Raji (cell line): ENCODE data around the gene EXTL2.
A peak's percentile ranks its signal among the peaks of the same experiment; 100 is the strongest.

Source experiments
- POLR2A ChIP-seq: IDR thresholded peaks from 2 replicates; pipeline ENCODE4 v1.6.1; 2011; ENCODE audit warnings: low read depth, low read length, control low read depth; ENCODE audit not compliant: insufficient read depth

EXTL2 gene

GRCh38 chr1:100912019-100912418, 17.4 kb upstream of the EXTL2 start:
- TF ChIP-seq POLR2A, result no peak

- TF ChIP-seq POLR2A, result no peak
These were observed 14.4 kb upstream of the EXTL2 start for GRCh38 chr1:100909018-100909417.

- TF ChIP-seq POLR2A, result no peak
These were observed 13.2 kb upstream of the EXTL2 start for GRCh38 chr1:100907887-100908286.

- no peak for TF ChIP-seq POLR2A
These were observed 10.5 kb upstream of the EXTL2 start for GRCh38 chr1:100905181-100905580.

GRCh38 chr1:100904528-100904927, 9.9 kb upstream of the EXTL2 start:
- TF ChIP-seq POLR2A, result no peak

- no peak for TF ChIP-seq POLR2A
These were observed 9.1 kb upstream of the EXTL2 start for GRCh38 chr1:100903777-100904176.

- TF ChIP-seq POLR2A, result no peak
These were observed 7.7 kb upstream of the EXTL2 start for GRCh38 chr1:100902365-100902764.

GRCh38 chr1:100896481-100896982, 1.9 kb upstream of the EXTL2 start:
- TF ChIP-seq POLR2A, result no peak

- TF ChIP-seq POLR2A, result peak; percentile 74
These were observed 1.2 kb upstream of the EXTL2 start, which contains the start of gene SLC30A7 for GRCh38 chr1:100895540-100896480. TSS of gene SLC30A7 (plus strand) at chr1:100896090. CDS start at chr1:100896263, 173 bp downstream.

- no peak for TF ChIP-seq POLR2A
These were observed 924 bp downstream of the EXTL2 start for GRCh38 chr1:100893718-100894117.

- TF ChIP-seq POLR2A, result no peak
These were observed 2.1 kb downstream of the EXTL2 start for GRCh38 chr1:100892554-100892953.

- no peak for TF ChIP-seq POLR2A
These were observed 3.3 kb downstream of the EXTL2 start for GRCh38 chr1:100891380-100891779.

- TF ChIP-seq POLR2A, result no peak
These were observed 10.7 kb downstream of the EXTL2 start for GRCh38 chr1:100883963-100884362.

GRCh38 chr1:100882698-100883097, 11.9 kb downstream of the EXTL2 start:
- no peak for TF ChIP-seq POLR2A

GRCh38 chr1:100881687-100882086, 13.0 kb downstream of the EXTL2 start:
- TF ChIP-seq POLR2A, result no peak

GRCh38 chr1:100879422-100879821, 15.2 kb downstream of the EXTL2 start:
- no peak for TF ChIP-seq POLR2A

- no peak for TF ChIP-seq POLR2A
These were observed 18.4 kb downstream of the EXTL2 start for GRCh38 chr1:100876291-100876690.

GRCh38 chr1:100875228-100875627, 19.4 kb downstream of the EXTL2 start:
- no peak for TF ChIP-seq POLR2A
